T-helper 2 cell (primary cell): Measurements from ENCODE around the gene MYH16.
"Not testable (repeated sequence)": the region's sequence is repeated elsewhere in the genome, so short reads cannot be mapped to it uniquely, and the experiment has no call there.

Source experiments
- DNase-seq, 5 experiments: peaks; one replicate each; pipeline versions ENCODE4 v3.0.0 to v3.0.0-alpha.2; 2012 to 2022

Gene MYH16

DNA sequence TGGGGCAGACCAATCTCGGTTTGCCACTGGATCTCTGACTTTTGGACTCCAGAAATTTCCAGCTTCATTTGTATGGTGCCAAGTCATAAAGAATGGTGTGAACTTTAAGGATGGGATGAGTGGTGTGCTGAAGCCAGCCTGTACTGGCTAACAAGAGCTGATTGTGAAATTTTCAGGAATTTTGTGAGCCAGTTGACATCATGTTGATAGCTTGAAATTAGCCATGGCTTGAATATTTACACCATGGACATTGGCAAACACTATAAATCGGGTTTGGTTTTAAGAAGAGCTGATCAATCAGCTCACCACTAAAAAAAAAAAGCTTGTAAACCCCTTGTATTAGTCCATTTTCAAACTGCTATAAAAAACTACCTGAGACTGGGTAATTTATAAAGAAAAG is 14.1 kb upstream of the MYH16 start:
- DNase-seq: no peak

DNA sequence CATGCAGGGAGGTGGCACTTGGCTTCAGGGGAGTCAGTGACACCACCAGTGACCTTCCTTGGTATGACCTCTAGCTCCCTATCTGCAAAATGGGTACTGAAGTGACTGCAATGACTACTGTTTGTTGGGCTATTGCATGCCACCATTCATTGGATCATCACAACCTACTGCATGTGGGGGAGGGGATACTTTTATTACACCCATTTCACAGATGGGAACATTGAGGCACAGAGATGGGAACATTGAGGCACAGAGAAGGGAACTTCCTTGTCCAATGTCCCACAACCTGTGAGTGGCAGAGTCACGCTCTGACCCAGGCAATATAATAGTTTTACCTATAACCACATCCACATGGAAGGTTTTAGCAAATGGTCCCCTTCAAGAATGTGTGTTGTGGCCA is 12.2 kb upstream of the MYH16 start:
- no peak for DNase-seq

DNA sequence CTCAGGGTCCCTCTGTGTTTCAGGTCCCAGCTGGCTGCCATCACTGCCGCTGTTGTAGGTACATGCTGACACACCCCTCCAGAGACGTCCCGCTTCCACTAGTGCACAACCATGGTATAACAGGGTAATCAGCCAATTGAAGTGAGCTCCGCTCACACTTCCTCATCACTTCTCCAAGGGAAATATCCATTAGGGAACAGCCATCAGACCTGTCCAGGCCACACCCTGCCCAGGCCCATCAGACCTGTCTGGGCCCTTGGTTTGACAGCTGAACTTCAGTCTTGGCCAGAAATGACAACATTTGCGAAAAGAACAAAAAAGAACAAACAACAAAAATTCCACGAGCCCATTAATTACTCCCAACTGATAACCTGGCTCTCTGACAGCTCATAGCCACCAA is 11.0 kb upstream of the MYH16 start:
- no peak for DNase-seq

DNA sequence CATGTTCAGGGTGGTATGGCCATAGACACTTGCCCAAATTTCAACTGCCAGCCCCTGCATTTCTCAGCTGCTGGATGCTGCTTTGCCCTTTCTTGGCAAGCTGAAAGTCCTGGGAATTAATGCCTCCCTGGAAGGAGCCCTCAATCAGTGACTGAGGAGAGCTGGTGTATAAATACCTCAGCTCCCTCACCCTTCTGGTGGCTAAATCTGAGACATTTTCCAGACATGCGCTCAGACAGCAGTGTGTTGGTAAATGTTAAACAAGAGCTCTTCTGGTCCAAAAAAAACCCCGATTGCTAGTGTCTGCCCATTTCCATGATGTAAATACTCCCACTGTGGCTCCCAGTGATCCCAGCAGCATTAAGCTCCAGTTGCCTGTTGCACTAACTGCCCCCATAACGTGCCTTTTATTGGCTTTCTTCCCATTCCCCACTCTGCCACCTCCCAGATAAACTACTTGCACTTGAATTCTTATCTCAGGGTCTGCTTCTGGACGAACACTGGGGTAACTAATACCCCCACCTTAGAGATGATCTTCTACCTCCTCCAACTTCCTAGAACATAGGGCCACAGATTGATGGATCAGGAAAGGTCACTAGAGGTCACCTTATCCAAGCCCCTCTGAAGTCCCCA is 6.7 kb upstream of the MYH16 start:
- DNase-seq: no peak

DNA sequence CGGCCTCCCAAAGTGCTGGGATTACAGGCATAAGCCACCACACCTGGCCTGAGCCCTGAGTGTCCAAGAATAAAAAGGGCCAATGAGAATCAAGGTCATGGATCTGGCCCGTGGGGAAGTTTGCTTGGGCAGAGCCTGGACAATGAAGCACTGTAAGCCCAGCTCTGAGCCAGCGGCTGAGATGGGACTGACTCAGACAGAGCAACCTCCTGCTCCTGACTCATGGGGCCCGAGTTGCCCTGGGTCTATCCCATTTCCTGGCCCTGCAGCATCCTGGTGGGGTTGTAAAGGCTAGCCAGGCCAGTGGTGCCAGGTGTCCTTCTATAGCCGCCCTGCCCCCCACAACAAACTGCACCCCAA is 5.2 kb upstream of the MYH16 start:
- DNase-seq: no peak

DNA sequence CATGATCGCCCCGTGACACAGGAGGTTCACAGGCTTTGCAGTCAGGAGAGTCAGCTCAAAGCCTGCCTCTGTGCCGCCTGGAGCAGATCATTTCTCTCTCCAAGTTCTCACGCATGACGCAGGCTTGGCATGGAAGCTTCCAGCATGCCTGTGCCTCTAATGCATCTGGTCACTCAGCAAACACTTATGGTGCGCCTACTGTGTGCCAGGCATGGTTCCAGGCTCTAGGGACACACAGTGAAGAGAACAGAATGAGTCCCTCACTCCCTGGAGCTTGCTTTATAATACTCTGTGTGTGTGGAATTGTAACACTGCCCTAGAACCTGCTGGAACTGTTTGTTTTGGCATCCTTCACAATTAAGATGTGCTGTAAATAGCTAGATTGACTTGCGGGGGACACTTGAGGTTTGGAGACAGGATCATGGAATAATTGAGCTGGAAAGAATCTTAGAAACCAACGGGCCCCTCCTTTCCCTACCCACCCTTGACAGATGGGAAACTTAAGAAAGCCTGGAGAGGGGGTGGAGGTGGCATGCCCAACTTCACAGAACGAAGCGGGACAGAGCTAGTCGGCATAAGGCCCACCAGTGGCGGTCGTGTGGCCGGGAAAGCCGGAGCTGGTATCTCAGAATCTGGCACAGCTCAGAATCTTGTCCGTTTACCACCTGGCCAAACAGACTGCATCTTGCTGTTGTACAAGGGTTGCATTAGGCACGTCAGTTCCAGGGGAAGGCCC is 4.6 kb upstream of the MYH16 start:
- DNase-seq: no peak

DNA sequence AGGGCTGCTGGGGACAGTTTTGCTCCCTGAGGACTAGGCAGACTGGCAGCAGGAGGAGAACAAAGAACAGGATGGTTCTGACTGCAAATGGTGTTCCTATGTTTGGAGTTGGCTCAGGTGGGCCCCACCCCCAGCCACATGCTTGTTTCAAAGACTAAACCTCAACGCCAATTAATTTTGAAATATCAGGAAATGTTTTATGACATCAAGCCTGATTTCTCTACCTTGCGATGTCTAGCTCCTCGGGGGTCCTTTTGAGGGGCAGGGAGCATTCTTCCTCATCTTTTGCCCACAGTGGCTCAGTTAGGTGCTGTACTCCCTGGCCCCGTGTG is 4.1 kb upstream of the MYH16 start:
- DNase-seq: no peak

DNA sequence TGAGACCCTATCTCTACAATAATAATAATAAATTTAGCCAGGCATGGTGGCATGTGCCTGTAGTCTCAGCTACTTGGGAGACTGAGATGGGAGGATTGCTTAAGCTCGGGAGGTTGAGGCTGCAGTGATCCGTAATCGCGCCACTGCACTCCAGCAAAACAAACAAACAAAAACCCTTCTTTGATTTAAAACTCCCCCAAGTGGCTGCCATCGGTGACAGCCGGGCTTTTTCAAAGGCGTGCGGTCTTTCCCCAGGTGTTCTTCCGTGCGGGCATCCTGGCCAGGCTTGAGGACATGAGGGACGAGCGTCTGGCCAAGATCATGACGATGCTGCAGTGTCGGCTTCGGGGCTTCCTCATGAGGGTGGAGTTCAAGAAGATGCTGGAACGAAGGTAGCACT is 1.9 kb upstream of the MYH16 start:
- DNase-seq: no peak

DNA sequence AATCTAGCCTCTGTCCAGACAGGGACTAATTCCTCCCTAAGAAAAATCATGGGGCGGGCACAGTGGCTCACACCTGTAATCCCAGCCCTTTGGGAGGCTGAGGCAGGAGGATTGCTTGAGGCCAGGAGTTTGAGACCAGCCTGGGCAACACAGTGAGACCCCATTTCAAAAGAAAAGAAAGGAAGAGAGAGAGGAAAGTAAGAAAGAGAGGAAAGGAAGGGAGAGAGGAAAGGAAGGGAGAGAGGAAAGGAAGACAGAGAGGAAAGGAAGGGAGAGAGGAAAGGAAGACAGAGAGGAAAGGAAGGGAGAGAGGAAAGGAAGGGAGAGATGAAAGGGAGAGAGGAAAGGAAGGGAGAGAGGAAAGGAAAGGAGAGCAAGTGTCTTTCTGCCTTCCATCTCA is 922 bp downstream of the MYH16 start:
- not testable (repeated sequence) for DNase-seq

DNA sequence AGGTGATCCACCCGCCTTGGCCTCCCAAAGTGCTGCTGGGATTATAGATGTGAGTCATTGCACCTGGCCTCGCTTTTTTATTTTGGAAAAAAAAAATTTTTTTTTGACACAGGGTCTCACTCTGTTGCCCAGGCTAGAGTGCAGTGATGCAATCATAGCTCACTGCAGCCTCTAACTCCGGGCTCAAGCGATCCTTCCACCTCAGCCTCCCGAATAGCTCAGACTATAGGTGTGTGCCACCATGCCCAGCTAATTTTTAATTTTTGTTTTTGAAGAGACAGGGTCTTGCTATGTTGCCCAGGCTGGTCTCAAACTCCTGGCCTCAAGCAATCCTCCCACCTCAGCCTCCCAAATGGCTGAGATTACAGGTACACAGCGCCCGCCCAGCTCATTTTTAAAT is 2.3 kb downstream of the MYH16 start:
- not testable (repeated sequence) for DNase-seq

DNA sequence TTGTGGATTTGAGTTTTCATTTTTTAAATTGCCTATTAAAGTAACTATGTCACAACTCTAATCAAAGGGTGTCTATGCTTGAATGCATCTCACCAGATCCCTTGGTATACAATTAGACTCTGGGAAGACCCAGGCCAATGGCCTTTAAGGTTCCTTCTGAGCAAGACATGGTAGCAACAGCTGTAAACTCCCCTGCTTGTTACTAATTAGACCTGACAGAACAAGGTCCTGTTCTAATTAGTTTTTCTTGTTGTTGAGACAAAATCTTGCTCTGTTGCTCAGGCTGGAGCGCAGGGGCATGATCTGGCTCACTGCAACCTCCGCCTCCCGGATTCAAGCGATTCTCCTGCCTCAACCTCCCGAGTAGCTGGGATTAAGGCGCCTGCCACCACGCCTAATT is 2.9 kb downstream of the MYH16 start:
- no peak for DNase-seq

DNA sequence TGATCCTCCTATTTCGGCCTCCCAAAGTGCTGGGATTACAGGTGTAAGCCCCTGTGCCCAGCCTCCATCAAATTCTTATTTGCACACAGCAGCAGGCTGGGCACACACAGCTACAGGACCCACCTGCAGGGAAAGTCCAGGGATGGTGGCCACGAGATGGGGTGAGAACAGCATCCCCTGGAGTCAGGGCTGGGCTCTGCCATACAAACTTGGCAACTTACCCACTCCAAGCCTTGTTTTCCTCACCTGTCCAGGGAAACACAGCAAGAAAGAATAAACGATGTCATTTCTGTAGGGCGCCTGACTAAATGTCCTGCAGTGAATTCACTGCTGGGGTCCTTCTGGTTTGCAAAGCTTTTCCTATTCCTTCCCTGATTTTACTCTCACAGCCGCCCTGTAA is 5.5 kb downstream of the MYH16 start:
- DNase-seq: no peak

DNA sequence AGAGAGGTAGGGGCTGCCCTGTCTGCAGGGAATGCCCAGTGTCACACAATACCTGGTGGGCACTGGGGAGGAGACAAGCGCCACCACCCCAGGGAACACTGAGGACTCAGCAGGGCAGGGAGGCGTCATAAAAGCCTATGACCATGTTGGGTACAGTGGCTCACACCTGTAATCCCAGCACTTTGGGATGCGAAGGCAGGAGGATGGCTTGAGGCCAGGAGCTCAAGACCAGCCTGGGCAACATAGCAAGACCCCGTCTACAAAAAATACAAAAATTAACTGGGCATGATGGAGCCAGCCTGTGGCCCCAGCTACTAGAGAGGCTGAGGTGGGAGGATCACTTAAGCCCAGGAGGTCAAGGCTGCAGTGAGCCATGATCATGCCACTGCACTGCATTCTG is 11.5 kb downstream of the MYH16 start:
- DNase-seq: not testable (repeated sequence)

DNA sequence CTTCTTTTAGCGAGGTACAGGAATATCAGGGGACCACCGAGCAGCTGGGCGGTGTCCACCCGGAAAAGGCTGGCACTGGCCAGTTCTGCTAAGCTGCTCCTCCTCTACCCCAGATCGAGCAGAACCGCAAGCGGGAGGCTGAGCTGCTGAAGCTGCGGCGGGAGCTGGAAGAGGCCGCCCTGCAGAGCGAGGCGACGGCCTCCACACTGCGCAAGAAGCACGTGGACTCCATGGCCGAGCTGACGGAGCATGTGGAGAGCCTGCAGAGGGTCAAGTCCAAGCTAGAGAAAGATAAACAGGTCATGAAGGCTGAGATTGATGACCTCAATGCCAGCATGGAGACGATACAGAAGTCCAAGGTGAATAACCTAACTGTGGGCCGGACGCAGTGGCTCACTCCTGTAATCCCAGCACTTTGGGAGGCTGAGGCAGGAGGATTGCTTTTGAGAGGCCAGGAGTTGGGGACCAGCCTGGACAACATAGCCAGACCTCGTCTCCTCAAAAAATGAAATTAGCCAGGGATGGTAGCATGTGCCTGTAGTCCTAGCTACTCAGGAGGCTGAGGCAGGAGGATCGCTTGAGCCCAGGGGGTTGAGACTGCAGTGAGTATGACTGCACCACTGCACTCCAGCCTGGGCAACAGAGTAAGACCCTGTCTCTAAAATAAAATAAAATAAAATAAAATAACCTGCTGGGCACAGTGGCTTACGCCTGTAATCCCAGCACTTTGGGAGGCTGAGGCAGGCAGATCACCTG is 15.3 kb downstream of the MYH16 start:
- DNase-seq: no peak

DNA sequence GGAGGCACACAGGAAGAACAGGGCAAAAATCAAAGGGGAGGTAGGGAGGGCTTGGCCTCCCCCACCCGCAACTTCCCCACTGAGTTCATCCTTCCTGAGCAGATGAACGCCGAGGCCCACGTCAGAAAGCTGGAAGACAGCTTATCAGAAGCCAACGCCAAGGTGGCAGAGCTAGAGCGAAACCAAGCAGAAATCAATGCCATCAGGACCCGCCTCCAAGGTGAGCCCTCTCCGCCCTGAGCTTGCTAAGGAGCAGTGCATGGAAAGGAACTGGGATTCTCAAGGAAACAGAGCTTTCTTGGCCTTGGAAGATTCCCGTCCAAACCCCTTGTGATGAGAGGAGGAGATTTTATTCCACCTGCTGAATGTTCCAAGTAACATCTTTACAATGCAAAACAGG is 16.5 kb downstream of the MYH16 start:
- DNase-seq: no peak

DNA sequence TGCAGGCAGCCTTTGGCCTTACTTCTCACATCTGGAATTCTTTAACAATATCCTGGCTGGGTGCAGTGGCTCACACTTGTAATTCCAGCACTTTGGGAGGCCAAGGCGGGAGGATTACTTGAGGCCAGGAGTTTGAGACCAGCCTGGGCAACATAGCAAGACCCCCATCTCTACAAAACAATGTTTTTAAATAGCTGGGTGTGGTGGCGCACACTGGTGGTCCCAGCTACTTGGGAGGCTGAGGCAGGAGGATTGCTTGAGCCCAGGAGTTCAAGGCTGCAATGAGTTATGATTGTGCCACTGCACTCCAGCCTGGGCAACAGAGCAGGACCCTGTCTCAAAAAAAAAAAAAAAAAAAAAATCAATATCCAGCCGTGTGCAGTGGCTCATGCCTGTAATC is 17.5 kb downstream of the MYH16 start:
- DNase-seq: not testable (repeated sequence)

DNA sequence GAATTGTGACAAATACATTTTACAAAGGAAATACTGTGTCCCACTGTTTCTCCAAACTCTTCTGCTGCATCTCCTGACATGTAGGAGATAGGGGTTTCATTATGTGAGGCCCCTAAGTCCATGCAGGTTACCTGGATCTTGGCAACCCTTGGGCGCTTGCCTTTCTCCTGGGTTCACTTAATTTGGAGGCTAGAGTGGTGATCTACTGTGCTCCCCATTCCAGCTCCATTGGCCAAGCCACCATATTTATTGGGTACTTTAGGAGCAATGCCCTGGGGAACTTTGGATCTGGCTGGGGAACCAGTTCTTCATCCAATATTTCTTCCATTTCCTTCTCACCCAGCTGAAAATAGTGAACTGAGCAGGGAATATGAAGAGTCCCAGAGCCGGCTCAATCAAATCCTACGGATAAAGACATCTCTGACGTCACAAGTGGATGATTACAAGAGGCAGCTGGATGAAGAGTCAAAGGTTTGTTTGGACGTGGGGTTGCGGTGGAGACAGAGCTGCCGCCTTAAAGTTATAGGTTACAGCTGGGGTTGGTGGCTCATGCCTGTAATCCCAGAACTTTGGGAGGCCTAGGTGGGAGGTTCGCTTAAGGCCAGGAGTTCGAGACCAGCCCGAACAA is 18.5 kb downstream of the MYH16 start:
- DNase-seq: no peak

DNA sequence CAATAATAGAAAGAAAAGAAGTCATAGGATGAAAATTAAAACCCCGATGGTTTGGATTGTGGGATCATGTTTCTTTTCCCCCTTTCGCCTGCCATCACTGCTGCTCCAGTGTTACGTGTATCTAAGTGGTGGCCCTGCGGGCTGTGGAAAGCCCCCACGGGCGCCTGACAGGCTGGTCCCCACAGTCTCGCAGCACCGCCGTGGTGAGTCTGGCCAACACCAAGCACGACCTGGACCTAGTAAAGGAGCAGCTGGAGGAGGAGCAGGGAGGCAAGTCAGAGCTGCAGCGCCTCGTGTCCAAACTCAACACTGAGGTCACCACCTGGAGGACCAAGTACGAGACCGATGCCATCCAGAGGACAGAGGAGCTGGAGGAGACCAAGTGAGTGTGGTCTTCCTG is 19.5 kb downstream of the MYH16 start:
- no peak for DNase-seq

DNA sequence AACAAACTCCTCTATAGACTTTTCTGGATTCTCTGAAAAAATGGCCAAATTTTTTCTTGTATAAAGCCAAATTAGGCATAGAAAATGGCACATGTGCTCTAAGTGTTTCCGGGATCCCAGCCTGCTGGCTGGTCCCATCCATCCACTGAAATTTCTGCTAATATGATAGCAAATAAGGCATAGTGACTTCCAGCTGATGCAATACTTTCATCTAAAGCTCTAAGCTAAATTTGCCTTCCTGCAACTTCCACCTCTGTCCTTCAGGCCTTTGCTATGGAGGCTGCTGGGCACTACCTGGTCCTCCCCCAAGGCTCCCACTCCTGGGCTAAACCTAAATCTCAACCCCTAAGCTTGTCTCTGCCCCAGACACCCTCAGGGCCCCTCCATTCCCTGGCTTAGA is 20.5 kb downstream of the MYH16 start:
- DNase-seq: no peak

DNA sequence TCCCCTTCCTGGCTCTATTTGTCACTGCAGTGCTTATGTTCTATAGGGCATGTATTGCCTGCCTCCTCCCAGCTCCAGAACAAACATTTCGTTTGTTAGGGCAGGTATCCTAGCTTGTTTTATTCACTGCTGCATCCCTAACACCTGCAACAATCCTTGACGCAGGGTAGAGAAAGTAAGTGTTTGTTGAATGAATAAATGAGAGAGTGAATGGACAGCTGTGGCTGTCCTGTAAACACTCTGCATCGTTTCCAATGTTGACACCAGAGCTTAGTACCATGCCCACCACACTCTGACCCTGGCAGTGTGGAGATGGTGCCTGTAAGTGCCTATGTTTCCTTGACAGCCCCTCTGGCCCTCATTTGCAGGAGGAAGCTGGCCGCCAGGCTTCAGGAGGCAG is 21.0 kb downstream of the MYH16 start:
- no peak for DNase-seq

DNA sequence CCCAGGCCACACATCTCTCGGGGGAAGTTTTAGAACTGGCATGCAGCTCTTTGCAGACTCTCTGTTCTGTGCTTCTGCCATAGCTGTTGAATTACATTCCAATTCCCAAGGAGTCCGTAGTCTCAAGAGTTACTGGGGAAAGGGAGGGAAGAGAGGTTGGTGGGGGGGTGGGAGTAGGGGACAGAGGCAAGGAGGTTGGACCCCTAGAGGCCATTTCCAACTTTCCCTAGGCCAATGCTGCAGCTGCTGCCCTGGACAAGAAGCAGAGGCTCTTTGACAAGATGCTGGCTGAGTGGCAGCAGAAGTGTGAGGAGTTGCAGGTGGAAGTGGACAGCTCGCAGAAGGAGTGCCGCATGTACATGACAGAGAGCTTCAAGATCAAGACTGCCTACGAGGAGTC is 23.8 kb downstream of the MYH16 start:
- DNase-seq: no peak

DNA sequence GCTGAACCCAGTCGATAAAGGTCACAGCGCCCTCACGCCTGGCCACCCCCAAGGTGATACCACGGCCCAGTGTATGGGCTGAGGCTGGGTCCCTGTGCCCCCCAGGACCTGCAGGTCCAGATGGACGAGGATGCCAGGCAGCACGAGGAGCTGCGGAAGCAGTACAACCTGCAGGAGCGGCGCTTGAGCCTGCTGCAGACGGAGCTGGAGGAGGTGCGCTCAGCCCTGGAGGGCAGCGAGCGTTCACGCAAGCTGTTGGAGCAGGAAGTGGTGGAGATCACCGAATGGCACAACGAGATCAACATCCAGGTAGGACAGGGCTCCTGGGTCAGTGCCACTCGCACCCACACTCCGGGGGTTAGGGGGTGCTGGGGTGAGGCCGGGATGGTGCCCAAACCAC is 28.9 kb downstream of the MYH16 start:
- no peak for DNase-seq

DNA sequence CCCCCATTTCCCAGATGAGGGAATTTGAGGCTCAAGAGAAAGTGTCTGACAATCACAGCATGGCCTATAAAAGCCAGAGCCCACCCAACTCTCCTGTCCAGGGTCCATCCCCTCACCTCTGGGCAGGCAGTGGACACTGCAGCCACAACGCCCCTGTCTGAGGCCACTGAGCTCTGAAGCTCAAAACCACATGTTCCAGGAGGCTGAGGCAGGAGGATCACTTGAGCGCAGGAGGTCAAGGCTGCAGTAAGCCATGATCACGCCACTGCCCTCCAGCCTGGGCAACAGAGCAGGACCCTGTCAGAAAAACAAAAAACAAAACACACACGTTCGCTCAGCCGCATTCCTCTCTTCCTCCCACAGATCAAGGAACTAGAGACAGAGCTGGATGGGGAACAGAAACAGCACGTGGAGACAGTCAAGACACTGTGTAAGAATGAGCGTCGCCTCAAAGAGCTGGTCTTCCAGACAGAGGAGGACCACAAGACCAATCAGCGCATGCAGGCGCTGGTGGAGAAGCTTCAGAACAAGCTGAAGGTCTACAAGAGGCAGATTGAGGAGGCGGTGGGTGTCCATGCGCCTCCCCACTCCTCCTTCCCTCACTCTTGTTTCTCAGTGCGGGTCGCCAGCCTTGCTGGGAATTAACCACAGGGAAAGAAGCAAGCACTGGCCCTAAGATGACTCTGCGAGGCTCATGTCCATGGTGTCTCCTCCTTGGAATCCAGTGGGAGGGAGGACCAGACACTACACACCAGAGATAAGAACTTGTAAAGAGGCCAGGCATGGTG is 33.0 kb downstream of the MYH16 start:
- DNase-seq: no peak
